Measurements from ENCODE around the gene FAM199X. TPM values are rescaled to one million over a fixed set of nuclear protein-coding genes. Genes with fewer than 3 reads are reported as not detected.

Gene FAM199X
- total and polyA plus RNA-seq, 2 experiments from 2014 or later: 11.0 to 18.7 TPM

- H3K4me1 Mint-ChIP-seq: no peaks in the 10 kb centered on the region
- H3F3A ChIP-seq (replicated peaks; ENCODE audit: low read depth): no peaks in the 10 kb centered on the region
- ATAC-seq: no peak
Observed at GRCh38 chrX:104195013-104195412, 28.8 kb downstream of the FAM199X start.

More at GRCh38 chrX:104195013-104195412, 28.8 kb downstream of the FAM199X start:
- Mint-ChIP-seq H3K9me3 (no peaks in the 10 kb centered on the region), H3K4me3 (no peak overlapping the region), H3K27me3 (ENCODE audit: insufficient read depth, low read depth, poor library complexity) (no peaks in the 10 kb centered on the region), H3K27ac (no peak overlapping the region), H3K36me3 (ENCODE audit: low read depth) (peaks cover 4% of the 10 kb centered on the region; the same call in 2 of the 3 replicates)
- no peak overlapping the region for H3K27ac ChIP-seq (ENCODE audit: low read depth)
- H3K36me3 ChIP-seq (ENCODE audit: insufficient read depth): no peaks in the 10 kb centered on the region
- H3K27me3 ChIP-seq (ENCODE audit: insufficient read depth): no peaks in the 10 kb centered on the region
- no peaks in the 10 kb centered on the region for H3K9me2 ChIP-seq (ENCODE audit: insufficient read depth)
- H4K20me1 ChIP-seq (replicated peaks; ENCODE audit: insufficient read depth): no peaks in the 10 kb centered on the region
- TF ChIP-seq CTCF (conservative IDR thresholded peaks at IDR 0.05; ENCODE audit: low read depth in 2 of 2) (no peak), ZNF114 (CRISPR knock-in tag; IDR thresholded peaks at IDR 0.05) (no peak), POLR2AphosphoS5 (IDR thresholded peaks at IDR 0.05; ENCODE audit: low read depth) (no peak), ZNF331 (CRISPR knock-in tag; IDR thresholded peaks at IDR 0.05; ENCODE audit: low read depth) (no peak), JUNB (IDR thresholded peaks at IDR 0.05; ENCODE audit: unreplicated experiment) (no peak), STAT1 (IDR thresholded peaks at IDR 0.05; ENCODE audit: unreplicated experiment) (no peak), ETS1 (IDR thresholded peaks at IDR 0.05) (no peak), CREB1 (CRISPR knock-in tag; IDR thresholded peaks at IDR 0.05; ENCODE audit: low read depth) (no peak), EZH2phosphoT487 (IDR thresholded peaks at IDR 0.05; ENCODE audit: unreplicated experiment) (no peak), EZH2 (IDR thresholded peaks at IDR 0.05; ENCODE audit: low read depth, unreplicated experiment) (no peak), ZNF462 (CRISPR knock-in tag; IDR thresholded peaks at IDR 0.05) (no peak), NANOG (IDR thresholded peaks at IDR 0.05; ENCODE audit: borderline replicate concordance) (no peak), REST (IDR thresholded peaks at IDR 0.05; ENCODE audit: unreplicated experiment) (no peak)
- DNase-seq (ENCODE audit: low spot score): no peak
- no peaks in the 10 kb centered on the region for H3K4me1 ChIP-seq (ENCODE audit: insufficient read depth)
- no peak overlapping the region for H2AFZ ChIP-seq
- no peak overlapping the region for H3K4me3 ChIP-seq
- H3K4me2 ChIP-seq: no peak overlapping the region
- no peaks in the 10 kb centered on the region for H3K79me2 ChIP-seq (replicated peaks; ENCODE audit: insufficient read depth)

All from GM23338 (cell line).